Inflammatory macrophage treated with lipopolysaccharide for 1 hour (primary cell): ENCODE measurements around the gene USH2A.

Experiments used
- DNase-seq, 2 donors: peaks; one replicate each; pipeline ENCODE4 v3.0.0-alpha.2; 2020 to 2022

Gene USH2A

DNA sequence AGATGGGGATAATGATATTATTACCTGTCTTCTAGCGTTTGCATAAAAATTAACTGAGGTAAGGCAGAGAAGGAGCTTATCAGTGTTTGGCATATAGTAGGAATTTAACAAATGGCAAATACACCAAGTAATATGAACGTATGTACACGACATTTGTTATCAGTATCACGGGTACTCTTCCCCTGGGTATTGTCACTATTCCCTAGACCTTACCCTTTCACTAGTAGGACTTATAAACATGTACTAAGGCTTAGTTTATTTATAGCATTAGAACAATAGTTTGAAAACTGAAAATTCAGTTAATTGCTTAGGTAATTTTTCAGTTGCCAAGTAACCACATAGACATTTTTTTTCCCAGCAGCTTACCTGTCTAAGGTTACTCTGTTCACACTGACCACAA lies 669.1 kb downstream of the USH2A start:
- no peak for DNase-seq

DNA sequence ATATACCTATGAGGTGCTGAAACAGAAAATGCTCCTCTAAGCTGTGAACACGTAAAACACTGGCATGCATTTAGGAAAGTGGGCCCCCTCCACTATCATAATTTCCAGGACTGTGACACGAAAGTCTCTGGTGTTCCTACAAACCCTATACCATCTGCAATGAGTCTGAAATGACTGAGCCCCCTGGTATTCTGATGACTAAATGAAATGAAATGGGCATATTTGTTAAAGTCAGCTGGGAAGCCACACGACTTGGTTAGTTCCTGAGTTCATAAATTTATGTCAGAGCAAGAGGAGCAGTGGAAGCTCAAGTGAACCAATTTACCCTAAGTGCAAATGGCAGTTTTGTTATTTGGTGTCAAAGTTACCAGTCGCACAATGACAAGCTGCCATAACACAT lies 673.8 kb downstream of the USH2A start:
- DNase-seq, result no peak

DNA sequence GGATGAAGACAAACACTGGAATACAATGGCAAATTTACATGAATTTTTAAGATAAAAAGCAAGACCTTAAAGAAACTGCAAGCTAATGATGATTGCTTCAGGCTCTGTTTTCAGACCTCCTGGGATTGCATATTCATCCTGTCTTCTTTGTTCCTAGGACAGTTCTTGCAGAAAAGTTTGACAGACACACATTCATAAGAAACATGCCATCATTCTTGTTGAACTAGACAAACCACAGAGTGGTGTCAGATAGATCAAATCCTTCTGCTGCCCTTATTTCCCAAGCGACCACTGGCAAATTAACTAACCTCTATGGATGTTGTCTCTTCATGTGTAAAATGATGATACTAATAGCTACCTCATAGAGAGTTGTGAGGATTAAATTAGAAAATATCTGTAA lies 674.8 kb downstream of the USH2A start:
- DNase-seq, result no peak

DNA sequence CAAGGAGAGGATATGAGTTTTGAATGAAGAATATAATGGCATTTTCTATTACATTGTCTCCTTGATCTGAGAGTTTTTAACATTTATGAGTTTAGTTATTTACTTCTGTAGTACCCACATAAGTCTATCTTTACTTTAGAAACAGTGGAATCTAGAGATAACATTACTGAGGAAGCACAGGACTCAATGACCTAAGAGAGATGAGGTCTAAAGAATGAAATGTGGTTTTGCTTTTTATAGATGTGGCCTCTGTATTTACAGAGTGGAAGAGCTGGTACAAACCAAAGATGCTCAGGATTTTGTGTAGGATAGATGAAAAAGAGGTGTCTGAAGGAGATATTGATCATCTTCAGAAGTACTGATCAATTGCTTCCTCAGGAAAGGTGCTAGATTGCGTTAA lies 678.8 kb downstream of the USH2A start:
- no peak for DNase-seq

DNA sequence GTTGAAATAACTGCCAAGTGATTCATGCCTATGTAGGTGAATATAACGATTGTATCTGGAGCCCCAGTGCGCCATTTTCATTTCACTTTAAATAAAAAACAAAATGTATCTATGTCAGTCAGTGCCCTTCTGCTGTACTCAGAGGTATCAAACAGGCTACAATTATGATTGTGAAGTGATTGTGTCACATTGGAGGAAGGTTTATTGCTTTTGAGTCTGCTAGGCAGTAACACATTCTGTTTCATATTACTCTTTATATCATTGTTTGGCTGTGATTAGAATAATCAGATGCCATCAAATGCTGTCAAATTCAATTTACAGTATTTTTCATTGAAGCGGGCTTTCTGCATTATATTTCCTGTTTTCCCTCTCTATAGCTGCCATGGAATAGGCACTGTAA lies 684.2 kb downstream of the USH2A start:
- no peak for DNase-seq

DNA sequence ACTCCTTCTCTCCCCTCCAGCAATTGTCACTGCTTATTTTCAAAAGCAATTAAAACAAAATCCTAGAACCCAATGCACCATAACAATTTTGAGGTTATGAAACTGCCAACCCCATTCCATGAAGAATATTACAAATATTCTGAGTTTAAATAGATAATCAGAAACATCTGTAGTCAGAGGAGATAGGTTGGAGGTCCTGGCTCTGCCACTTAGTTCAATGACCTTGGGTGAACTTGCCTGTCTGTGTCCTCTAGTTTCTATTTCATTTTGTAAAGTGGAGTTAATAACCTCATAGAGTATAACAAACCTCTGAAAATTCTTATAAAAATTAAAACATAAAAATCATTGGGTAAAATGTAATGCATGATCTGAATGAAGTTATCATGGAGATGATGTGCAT lies 691.5 kb downstream of the USH2A start:
- no peak for DNase-seq

DNA sequence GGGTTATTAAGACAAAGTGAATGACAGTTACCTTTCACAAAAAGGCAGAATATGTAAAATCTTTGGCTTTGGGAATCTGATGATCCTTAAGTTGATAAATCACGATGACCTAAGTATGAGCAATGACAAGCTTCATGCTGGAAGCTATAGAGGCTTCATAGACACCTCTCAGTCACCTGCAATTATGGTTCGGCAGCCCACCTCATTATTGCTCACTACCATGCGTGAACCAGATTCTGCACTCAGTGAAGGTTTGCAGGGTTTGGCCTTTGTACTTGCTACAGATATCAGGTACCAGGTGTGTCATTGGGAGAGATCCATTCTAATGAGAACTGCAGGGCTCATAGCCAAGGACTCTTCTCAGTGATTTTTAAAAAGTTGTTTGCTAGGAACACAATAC lies 692.6 kb downstream of the USH2A start:
- DNase-seq, result no peak

DNA sequence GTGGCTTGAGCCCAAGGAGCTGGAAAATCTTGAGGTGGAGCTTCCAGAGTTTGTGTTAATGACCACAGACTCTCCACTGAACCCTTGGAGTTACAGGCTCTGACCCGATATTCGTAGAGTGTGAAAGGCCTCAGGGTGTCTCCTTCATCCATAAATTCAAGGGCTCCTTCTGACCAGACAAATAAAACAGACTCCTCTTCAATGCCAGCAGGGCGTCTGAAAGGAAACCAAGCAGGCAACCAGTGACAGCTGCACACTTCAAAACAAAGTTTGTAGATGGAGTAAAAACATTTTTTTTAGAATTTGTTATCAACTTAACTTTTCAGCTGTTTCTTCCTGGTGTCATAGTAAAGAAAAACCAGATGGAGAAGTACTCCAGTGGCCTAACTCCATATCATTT lies 695.1 kb downstream of the USH2A start:
- DNase-seq, result no peak

DNA sequence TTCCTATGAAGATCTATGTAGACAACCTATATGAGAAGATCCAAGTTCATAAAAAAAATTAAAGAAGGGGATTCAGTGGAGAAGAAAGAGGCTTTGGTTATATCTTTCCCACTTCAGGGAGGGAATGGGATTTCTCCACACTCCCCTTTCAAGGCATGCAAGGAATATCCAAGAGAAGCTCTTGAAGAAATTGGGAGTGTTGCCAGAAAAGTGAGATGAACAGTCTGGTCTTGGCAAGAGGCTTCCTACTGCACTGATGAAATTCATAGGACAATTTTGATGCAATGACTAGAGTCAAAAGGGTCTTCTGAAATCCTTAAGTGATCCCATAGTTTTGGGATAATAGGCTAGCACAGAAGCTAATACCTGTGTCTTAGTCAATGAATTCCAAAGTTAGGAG lies 703.1 kb downstream of the USH2A start:
- no peak for DNase-seq

DNA sequence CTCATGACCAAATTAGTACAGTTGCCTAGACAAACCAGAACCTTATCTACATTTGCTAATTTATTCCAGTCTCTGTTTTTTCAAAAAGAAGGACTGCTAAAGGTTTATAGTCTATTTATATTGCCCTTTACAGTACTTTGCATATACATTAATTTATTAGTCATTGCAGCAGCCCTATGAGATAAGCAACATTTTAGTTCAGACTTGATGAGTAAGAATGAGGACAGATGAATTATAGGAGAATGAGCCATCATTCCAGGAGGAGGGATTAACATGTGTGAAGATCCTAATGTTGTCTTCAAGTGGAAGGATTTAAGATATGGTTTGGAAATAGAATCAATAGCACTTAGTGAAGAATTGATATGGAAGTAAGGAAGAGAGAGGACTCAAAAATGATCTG lies 703.7 kb downstream of the USH2A start:
- no peak for DNase-seq

DNA sequence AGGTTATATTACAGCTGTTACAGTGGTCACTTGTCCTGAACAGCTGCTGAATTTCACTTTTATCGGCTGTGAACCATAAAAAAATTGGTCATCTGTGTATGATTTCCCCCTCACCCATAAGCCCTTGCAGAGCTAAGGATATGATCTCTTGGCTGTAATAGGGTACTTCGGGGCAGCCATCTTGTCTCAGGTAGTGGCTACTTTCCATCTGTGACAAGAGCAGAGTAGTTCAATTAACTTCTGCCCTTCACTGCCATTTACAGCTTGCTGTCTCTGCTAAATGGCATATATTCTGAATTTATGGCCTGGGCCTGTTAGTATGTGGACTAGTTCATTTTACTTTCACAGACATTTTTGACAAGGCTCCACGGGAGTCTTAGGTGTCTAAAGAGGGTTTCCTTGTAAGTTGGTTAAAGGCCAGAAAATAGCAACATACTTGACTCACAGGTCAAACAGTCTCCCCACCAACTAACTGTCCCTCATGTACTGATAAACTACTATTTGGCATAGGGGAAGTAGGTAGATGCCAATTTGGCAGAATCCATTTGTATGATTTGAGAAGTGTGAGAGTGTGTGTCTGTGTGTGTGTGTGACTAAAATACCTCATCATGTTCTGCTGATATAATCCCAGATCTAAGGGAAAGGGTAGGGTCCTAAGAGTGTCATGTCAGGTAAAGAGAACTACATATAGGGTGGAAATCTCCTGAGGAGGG lies 704.5 kb downstream of the USH2A start:
- no peak for DNase-seq

DNA sequence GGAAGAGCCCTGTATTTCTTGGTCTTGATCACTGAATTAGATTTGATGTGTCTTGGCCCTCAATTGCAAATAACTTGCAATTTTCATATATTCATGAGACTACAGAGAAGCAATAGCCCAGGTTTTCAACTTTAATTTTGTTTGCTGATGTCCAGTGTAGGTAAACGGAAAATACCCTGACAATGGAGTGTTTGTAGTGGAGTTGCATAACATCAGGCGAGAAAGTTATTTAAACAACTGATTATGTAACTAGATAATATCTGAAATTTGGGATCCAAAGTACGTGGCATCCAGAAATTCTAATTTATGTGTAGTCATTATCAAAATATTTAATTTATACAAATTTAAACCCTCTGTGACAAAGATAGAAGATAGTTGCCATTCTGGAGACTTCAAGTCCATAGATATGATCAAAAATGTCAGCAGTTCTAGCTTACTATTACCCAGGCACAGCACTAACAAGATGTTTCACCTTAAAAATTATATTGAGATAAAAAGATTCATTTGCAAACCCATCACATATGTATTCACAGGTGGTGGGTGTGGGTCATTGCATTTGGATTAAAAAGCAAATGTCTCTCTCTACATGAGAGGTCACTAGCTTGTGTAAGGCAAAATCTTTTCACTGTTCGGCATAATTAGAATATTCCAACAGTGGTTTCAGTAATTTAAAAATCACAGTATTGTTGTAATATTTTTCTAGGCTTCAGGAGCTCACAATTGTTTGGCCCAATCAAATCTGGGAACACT lies 705.4 kb downstream of the USH2A start:
- DNase-seq, result no peak

DNA sequence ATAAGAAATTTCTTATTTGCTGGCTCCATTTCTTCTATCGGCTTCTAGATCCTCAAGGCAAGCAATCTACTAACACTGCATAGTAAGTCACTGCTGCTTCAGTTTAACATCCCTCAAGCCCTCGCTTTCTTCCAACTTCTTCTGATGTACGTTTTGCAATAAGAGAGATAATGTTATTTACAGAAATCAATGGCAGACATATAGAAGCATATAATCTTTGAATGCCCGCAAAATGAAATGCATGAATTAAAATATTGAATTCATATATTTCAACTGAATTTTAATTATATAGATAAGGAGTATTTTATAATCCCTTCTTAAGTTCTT lies 712.4 kb downstream of the USH2A start:
- DNase-seq, result no peak

DNA sequence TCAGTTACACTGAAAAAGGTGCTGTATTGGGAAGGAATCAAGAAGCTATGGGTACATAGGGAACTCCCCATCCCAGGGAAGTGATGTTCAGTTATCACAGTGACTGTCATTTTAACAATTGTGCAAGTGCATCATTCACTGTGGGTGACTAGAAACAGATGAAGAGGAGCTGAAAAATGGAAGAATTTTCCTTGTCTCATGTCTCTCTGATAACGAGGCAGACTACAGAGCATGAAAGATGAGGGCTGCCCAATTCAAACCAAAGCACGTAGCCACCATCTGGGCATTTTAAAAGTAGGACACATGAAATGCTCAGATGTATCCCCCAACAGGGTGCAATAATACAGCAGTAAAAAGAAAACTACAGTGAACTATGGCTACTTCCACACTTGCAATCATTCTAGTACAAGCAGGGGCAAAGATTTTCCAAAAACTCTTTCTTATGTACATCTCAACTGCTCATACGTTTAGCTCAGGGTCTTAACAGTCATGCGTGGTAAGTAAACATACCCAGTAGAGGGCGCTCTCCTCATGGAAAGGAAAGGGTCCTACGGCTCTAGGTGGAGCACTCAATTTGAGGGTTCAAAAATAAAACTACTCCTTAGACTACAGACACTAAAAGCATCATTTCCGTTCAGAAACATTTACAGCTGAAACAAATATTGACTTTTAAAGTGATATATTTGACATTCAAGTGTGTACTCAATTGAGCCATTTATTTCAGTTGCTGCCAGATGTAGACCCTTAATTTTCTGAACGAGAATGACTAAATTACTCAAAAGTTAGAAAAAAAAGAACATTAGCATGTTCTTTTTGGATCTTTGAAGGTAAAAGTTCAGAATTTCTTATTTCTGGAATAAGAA lies 713.0 kb downstream of the USH2A start:
- DNase-seq, result peak; percentile 17 to 59

DNA sequence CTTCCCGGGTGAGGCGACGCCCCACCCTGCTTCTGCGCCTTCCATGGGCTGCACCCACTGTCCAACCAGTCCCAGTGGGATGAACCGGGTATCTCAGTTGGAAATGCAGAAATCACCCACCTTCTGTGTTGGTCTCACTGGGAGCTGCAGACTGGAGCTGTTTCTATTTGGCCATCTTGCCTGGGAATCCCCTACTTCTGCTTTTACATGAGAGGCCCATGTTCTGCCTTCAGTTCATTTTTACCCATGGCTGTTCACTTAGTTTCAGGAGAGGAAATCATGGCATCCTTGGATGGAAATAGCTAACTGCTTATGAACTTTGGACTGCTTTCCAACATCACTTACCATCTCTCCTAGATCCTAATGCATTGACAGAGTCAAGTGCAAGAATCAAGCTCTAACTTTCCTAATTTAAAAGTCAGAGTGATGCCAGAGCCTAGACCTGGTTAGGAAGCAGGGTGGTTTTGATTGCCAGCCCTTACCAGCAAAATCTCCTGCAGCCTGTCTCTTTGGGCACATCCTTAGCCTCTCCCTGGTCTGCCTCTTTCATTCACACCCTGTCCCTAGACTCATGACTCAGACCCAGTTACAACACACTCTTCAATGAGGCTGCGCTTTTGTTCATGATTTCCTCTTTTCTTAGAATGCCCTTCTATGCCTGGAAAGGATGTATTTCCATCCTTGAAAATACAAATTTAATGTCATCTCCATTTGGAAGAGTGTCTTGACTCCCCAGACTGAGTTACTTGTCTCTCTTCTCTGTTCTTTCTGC lies 719.0 kb downstream of the USH2A start:
- peak; percentile 34 to 45 for DNase-seq

DNA sequence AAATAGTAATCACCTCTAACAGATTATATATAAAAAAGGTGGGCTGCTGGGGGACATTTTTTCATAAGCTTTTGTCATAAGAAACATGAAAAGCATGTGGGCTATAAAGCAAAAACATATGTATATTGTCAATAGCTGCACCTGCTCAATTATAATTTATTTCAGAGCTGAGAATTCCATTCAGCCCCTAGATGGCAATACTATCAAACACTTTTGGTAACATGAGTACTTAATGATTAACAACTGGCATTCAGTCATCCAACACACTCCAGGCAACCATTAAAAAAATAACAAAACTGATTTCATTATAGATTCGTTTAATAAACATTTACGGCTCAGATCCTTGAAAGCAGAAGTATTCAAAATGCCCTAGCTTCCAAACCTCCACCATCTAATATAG lies 741.0 kb downstream of the USH2A start:
- DNase-seq, result no peak

DNA sequence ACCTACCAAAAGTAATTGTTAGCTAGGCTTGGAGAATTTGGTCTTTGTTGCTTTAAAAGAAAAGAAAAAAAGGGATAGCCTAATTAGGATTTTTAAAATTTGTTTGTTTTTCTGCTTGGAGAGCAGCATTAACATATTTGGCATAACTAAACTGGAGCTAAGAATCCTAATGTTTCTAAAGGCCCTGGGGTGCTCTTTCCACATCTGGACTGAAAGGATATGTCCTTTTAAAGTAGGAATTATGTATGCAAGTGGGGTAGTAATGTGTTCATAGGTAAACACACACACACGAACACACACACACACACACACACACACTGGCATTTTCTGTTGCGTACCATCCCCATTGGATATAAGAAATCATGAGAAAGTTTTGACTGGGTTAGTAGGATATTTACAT lies 742.2 kb downstream of the USH2A start:
- DNase-seq, result no peak

DNA sequence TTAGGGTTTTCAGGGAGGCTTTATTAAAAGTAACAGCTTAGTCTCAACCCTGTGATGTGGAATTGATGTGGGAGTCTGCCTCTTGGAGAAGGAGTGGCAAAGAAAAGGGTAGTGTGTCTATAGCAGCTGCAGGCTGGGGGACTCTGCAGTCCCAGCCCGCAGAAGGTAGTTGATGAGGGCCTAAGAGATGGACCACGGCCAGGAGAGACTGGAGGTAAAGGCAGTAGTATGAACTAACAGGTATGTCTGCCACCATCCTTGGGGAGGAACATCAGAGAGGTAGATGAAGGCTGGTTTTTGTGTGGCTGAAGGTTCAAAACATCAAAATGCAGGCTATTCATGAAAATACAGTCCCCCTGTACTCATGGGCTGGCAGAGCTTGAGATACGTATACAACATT lies 744.0 kb downstream of the USH2A start:
- DNase-seq, result no peak

DNA sequence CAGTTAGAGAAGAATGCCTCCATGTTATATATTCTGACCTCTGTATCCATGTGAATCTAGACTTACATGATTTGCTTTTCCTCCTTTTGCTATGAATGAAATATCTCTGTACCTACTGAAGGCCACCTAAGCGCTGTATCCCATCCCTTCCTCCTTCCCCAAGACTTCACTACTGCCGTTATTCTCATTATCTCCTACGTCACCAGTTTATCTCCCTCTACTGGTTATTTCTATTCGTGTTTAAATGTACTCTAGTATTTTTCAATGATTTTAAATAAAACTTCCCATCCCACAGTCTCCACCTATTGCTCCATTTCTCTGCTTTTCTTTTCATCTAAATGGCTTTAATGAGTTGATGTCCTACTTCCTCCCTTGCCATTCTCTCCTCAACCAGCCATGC lies 746.1 kb downstream of the USH2A start:
- DNase-seq, result no peak

DNA sequence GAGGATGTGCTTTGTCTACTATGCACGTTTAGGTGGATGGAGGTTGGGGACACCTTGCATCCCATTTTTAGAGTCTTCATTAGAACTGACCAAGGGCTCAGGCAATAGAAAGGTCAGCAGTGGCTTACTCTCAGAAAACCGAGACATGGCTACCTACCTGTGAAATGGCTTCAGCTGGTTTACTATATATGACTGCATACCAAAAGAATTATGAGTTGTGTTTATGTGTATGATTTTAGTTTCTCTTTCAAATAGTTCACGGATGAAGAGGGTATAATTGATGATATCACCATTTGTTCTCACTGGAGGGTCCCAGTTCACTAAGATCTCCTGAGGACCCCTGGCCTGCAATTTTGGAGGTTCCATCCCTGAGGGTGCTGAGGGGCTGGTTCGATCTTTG lies 749.3 kb downstream of the USH2A start:
- DNase-seq, result no peak

DNA sequence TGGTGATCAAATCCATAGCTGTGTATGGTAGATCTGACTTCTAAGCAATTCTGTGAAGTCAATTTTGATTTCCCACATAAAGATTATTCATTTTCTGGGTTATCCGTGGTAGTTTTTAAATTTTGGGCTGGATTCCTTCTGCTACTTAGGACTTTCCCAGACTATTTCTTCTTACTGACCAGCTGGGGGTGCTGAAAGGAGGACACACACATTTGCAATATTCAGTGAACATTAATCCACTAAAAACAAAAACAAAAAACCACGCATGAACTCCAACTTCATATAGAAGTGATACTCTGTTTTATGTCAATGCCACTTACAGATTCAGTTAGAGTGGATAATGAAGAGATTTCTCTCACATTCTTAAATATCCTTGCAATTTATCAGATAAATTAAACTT lies 750.8 kb downstream of the USH2A start:
- no peak for DNase-seq

DNA sequence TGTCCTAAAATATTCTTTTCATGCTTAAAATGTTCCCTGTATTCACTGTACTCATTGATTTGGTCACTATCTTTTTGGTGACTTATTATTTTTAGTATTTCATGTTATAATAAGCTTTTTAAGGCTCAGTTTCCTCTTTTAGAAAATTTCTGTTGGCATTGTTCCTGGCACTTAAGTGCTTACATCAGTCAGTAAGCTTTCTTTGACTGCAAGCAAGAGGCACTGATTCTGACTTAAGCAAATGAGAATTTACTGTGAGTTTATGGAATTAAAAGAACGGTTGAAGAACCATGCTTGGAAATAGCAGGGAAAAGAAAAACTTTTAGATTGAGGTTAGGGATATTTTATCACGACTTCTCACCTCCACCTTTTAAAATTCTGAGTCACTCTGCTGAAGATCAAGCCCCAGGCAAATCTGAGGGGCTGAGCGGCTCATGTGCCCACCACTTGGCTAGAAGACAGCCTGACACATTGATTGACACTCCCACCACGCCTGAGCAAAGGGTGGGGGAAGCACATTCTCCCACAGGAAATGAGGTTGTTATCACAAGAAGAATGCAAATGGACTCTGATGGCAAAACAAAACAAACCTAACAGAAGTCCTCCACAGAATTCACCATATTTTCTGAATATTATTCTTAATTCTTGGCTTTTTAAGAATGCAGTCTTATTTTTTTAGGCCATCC lies 753.3 kb downstream of the USH2A start:
- no peak for DNase-seq

DNA sequence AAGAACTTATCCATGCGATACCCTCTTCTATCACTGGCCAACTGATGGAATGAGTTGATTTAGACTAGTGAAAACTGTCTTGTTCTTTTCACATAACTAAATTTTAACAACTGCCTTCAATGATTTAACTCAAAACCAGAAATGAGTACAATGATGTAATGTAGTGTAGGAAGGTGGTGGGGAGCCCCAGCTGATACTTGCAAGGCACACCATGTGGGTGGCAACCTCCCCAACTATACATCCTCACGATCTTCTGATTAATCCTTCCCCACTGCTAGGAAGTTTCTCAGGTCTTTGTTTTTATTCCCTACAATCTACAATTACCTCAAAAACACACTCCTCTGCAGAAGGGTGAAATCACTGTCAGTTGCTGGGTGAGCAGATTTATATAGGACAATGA lies 755.5 kb downstream of the USH2A start:
- DNase-seq, result no peak
